NCI-H446 (cell line): Measurements from ENCODE around the gene BRD4.

ENCODE experiments used
- DNase-seq, 2 experiments: peaks; one replicate each; lab custom pipeline; 2025; lab: John Stamatoyannopoulos, UW

Gene BRD4

GRCh38 chr19:15194938-15195337, 137.4 kb downstream of the BRD4 start:
- DNase-seq: no peak

GRCh38 chr19:15191982-15192381, 140.4 kb downstream of the BRD4 start:
- no peak for DNase-seq

- no peak for DNase-seq
Observed at GRCh38 chr19:15191514-15191913, 140.8 kb downstream of the BRD4 start.

- no peak for DNase-seq
Observed at GRCh38 chr19:15188851-15189250, 143.5 kb downstream of the BRD4 start.

GRCh38 chr19:15187026-15188007, 145.0 kb downstream of the BRD4 start:
- DNase-seq: no peak
